ENCODE measurements around the gene DRICH1. TPM values are rescaled to one million over a fixed set of nuclear protein-coding genes. Genes with fewer than 3 reads are reported as not detected.

The DRICH1 gene
- polyA plus RNA-seq, 2 of the 4 experiments (the other 2 are of a cell fraction) = 0.58 to 0.85 TPM

DNA sequence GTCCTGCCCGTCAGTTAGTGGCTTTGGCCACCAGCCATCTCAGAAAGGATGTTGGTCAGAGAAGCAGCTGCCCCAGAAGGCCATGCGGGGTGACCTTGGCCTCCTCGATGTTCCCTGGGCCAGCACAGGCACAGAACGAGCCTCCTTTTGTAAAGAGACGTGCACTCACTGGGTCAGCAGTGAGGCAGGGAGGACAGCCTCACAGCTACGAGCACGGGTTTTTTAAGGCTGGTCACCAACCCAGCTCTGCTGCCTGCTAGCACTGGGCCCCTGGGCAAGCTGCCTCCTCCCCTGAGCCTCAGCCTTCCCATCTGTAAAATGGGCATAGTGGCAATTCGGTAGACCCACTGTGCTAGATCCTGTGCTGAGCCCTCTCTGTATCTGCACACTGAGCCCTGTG lies 62.8 kb downstream of the DRICH1 start:
- no peak for FAIRE-seq
- WGBS (ENCODE audit: missing lambda C conversion rate) = 78% methylated on average over 7 of the region's 8 CpGs
- CTCF ChIA-PET = interaction anchor here (0.6 kb wide), 1 partner anchor 53 kb away, joined by 3 read pairs; no protein-coding TSS in a partner anchor
- POLR2A ChIA-PET = no interaction called here
- ATAC-seq = no peak
- no peak overlapping the region for H3K4me2 ChIP-seq
- DNase-seq (ENCODE audit: low read depth in 1 of 2, low spot score in 1 of 2) = no peak
- no peaks in the 10 kb centered on the region for H3K9me3 ChIP-seq
- no peak overlapping the region for H3K27ac ChIP-seq
- no peaks in the 10 kb centered on the region; the same call in 2 of the 3 replicates for H3K4me1 ChIP-seq
- no peak for TF ChIP-seq TP53 (CRISPR knock-in tag; IDR thresholded peaks at IDR 0.05)
- TF ChIP-seq HOXA7 (CRISPR knock-in tag; IDR thresholded peaks at IDR 0.05) = no peak
- no peak for TF ChIP-seq MAFK (IDR thresholded peaks at IDR 0.05; ENCODE audit: partially characterized antibody)
- TF ChIP-seq JUNB (IDR thresholded peaks at IDR 0.05) = no peak
- TF ChIP-seq CBX8 (IDR thresholded peaks at IDR 0.05) = no peak
- TF ChIP-seq, protein P1, sequence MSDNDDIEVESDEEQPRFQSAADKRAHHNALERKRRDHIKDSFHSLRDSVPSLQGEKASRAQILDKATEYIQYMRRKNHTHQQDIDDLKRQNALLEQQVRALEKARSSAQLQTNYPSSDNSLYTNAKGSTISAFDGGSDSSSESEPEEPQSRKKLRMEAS (IDR thresholded peaks at IDR 0.05) = no peak
- no peak for TF ChIP-seq NPAS2 (CRISPR knock-in tag; IDR thresholded peaks at IDR 0.05; ENCODE audit: borderline replicate concordance)
- TF ChIP-seq RARB (CRISPR knock-in tag; IDR thresholded peaks at IDR 0.05) = no peak
- no peak for TF ChIP-seq SREBF2 (IDR thresholded peaks at IDR 0.05)
- no peak for TF ChIP-seq POLR2A (IDR thresholded peaks at IDR 0.05; ENCODE audit: low read length)
- TF ChIP-seq FOSL2 (IDR thresholded peaks at IDR 0.05) = no peak
- TF ChIP-seq FOSL2 (CRISPR knock-in tag; IDR thresholded peaks at IDR 0.05) = no peak
- TF ChIP-seq, protein P2, sequence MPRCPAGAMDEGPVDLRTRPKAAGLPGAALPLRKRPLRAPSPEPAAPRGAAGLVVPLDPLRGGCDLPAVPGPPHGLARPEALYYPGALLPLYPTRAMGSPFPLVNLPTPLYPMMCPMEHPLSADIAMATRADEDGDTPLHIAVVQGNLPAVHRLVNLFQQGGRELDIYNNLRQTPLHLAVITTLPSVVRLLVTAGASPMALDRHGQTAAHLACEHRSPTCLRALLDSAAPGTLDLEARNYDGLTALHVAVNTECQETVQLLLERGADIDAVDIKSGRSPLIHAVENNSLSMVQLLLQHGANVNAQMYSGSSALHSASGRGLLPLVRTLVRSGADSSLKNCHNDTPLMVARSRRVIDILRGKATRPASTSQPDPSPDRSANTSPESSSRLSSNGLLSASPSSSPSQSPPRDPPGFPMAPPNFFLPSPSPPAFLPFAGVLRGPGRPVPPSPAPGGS (IDR thresholded peaks at IDR 0.05) = no peak
- TF ChIP-seq CHD4 (IDR thresholded peaks at IDR 0.05; ENCODE audit: borderline replicate concordance) = no peak
- TF ChIP-seq KDM5A (IDR thresholded peaks at IDR 0.05) = no peak
- no peak for TF ChIP-seq ESRRA (IDR thresholded peaks at IDR 0.05; ENCODE audit: borderline replicate concordance, low read length)
- H3K4me3 ChIP-seq = no peak overlapping the region

DNA sequence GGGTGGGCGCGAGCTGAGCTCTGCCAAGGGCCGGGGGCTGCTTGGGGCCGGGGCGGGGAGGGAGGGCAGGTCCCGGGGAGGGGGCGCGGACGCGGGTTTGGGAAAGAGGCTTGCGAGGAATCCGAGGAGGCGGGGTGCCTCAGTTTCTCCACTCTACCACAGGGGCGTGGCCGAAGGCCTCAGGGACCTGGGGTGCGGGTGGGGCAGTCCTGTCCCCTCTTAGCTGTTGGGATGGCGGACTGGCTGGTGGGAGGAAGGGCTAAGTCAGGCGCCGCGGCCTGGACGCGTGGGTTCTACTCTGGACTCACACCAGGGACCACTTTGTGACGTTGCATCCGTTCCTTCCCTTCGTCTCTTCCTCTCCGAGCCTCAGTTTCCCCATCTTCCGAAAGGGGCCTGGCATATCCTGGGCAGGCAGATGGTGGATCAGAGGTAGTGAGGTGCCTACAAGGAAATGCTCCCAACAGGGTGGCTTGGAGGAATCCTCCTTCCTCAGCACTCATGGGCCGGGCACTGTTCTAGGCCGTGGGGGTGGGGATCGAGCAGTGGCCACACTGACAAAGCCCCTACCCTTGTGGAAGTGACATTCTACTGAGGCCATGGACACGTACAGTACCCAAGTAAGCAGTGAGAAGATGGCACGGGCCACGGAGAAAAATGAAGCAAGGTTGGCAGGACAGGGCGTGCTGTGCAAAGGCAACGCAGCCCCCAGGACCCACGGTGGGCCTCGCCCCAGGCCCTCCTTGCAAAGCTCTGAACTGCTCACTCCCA lies 65.2 kb downstream of the DRICH1 start:
- WGBS (ENCODE audit: missing lambda C conversion rate) = 92% methylated on average over 22 of the region's 37 CpGs
- H3K4me2 ChIP-seq = peak overlapping the region; percentile 83; the same call in 1 of the 3 replicates
- TF ChIP-seq GATA3 (IDR thresholded peaks at IDR 0.05; ENCODE audit: borderline replicate concordance) (no peak), ZC3H11A (IDR thresholded peaks at IDR 0.05) (no peak)
- TF ChIP-seq, protein P1 (IDR thresholded peaks at IDR 0.05) = no peak
- TF ChIP-seq, protein P3, sequence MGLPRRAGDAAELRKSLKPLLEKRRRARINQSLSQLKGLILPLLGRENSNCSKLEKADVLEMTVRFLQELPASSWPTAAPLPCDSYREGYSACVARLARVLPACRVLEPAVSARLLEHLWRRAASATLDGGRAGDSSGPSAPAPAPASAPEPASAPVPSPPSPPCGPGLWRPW (IDR thresholded peaks at IDR 0.05) = no peak
- FAIRE-seq = no peak
- POLR2A ChIA-PET = no interaction called here
- no peak for DNase-seq (ENCODE audit: low read depth in 1 of 2, low spot score in 1 of 2)
- H3K9me3 ChIP-seq = no peaks in the 10 kb centered on the region
- H3K4me3 ChIP-seq = no peak overlapping the region
- no peak for ATAC-seq
- no peaks in the 10 kb centered on the region; the same call in 2 of the 3 replicates for H3K4me1 ChIP-seq
- no peak overlapping the region for H3K27ac ChIP-seq
- CTCF ChIA-PET = no interaction called here

DNA sequence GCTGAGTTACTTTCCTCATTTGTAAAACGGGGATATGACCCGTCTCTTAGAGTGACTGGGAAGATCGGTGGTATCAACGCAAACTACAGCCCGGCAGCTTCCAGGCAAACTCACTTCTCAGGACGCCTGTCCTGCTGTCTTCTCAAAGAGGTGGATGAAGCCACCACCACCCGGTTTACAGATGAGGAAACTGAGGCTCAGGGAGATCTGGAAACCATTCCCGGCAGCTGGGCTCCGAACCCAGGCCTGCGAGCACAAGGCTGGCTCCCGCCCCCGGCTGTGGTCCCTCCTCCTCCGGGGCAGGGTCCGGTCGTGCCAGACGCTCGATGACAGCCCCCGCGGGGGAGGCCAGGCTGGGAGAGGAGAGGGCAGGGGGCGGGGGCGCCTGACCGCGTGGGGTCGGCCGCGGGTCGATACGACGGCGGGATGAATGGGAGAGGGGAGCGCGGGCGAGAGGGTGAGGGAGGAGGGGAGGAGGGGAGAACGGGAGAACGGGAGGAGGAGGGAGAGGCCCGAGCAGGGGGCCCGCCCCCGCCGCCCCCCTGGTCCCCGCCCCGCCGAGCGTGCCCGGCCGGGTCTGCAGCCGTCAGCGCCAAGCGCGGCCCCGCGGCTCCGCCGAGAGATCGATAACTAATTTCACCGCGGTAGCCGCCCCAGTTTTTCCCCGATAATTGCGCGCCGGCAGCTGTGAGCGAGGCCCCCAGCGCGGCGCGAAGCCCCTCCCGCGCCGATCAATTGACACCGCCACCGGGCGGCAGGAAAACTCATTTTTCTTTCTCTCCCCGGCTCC lies 66.0 kb downstream of the DRICH1 start:
- 49% methylated on average over 33 of the region's 73 CpGs for WGBS (ENCODE audit: missing lambda C conversion rate)
- CTCF ChIA-PET = no interaction called here
- POLR2A ChIA-PET = no interaction called here
- ATAC-seq = peak in 1 of 2 experiments; percentile 27; a peak in 3 of 6 replicates
- TF ChIP-seq FOSL2 (IDR thresholded peaks at IDR 0.05) (no peak), FOSL2 (CRISPR knock-in tag; IDR thresholded peaks at IDR 0.05) (no peak), SREBF2 (IDR thresholded peaks at IDR 0.05) (no peak), MAZ (IDR thresholded peaks at IDR 0.05; ENCODE audit: borderline replicate concordance, low read depth, low read length) (no peak), HOXA7 (CRISPR knock-in tag; IDR thresholded peaks at IDR 0.05) (no peak), ESRRA (IDR thresholded peaks at IDR 0.05; ENCODE audit: borderline replicate concordance, low read length) (no peak), CBX2 (IDR thresholded peaks at IDR 0.05; ENCODE audit: borderline replicate concordance, low read depth) (no peak), ZFP36 (IDR thresholded peaks at IDR 0.05; ENCODE audit: borderline replicate concordance, partially characterized antibody) (no peak), TP53 (CRISPR knock-in tag; IDR thresholded peaks at IDR 0.05) (no peak), ZSCAN20 (CRISPR knock-in tag; IDR thresholded peaks at IDR 0.05) (no peak), ZNF302 (CRISPR knock-in tag; IDR thresholded peaks at IDR 0.05) (no peak), CEBPB (IDR thresholded peaks at IDR 0.05) (no peak), MAFK (IDR thresholded peaks at IDR 0.05; ENCODE audit: partially characterized antibody) (no peak), RARB (CRISPR knock-in tag; IDR thresholded peaks at IDR 0.05) (no peak), HDAC2 (IDR thresholded peaks at IDR 0.05) (no peak), CHD4 (IDR thresholded peaks at IDR 0.05; ENCODE audit: borderline replicate concordance) (no peak), EHF (CRISPR knock-in tag; IDR thresholded peaks at IDR 0.05) (no peak), POLR2A (IDR thresholded peaks at IDR 0.05; ENCODE audit: low read length) (no peak)
- TF ChIP-seq, protein P4, sequence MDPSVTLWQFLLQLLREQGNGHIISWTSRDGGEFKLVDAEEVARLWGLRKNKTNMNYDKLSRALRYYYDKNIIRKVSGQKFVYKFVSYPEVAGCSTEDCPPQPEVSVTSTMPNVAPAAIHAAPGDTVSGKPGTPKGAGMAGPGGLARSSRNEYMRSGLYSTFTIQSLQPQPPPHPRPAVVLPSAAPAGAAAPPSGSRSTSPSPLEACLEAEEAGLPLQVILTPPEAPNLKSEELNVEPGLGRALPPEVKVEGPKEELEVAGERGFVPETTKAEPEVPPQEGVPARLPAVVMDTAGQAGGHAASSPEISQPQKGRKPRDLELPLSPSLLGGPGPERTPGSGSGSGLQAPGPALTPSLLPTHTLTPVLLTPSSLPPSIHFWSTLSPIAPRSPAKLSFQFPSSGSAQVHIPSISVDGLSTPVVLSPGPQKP (IDR thresholded peaks at IDR 0.05; ENCODE audit: low read depth, low read length) = no peak
- TF ChIP-seq, protein P5, sequence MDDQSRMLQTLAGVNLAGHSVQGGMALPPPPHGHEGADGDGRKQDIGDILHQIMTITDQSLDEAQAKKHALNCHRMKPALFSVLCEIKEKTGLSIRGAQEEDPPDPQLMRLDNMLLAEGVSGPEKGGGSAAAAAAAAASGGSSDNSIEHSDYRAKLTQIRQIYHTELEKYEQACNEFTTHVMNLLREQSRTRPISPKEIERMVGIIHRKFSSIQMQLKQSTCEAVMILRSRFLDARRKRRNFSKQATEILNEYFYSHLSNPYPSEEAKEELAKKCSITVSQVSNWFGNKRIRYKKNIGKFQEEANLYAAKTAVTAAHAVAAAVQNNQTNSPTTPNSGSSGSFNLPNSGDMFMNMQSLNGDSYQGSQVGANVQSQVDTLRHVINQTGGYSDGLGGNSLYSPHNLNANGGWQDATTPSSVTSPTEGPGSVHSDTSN (IDR thresholded peaks at IDR 0.05) = no peak
- no peak for DNase-seq (ENCODE audit: low read depth in 1 of 2, low spot score in 1 of 2)
- Histone ChIP-seq H3K4me3 (peak overlapping the region; percentile 37), H3K4me1 (no peaks in the 10 kb centered on the region; the same call in 2 of the 3 replicates), H3K27ac (peak overlapping the region; percentile 4 to 72; a peak in 4 of 6 replicates), H3K4me2 (peak overlapping the region; percentile 83), H3K9me3 (no peaks in the 10 kb centered on the region)
- FAIRE-seq = no peak
